SKM-1 (cell line): Measurements from ENCODE around the gene DAAM1.
A peak's percentile ranks its signal among the peaks of the same experiment; 100 is the strongest.

Experiments used
- DNase-seq: peaks from one replicate; lab custom pipeline; 2025; ENCODE audit not compliant: unreplicated experiment; lab: John Stamatoyannopoulos, UW

The DAAM1 gene

GRCh38 chr14:59359431-59360124 lies 171.1 kb downstream of the DAAM1 start:
- DNase-seq, result no peak

GRCh38 chr14:59360233-59360632 lies 171.8 kb downstream of the DAAM1 start:
- no peak for DNase-seq

- DNase-seq, result peak; percentile 72
Measured at GRCh38 chr14:59360923-59361794, 172.7 kb downstream of the DAAM1 start.

- DNase-seq, result no peak
Measured at GRCh38 chr14:59362513-59362912, 174.0 kb downstream of the DAAM1 start.

GRCh38 chr14:59363531-59364226 lies 175.2 kb downstream of the DAAM1 start:
- no peak for DNase-seq

- no peak for DNase-seq
Measured at GRCh38 chr14:59370158-59370742, 181.8 kb downstream of the DAAM1 start.

GRCh38 chr14:59371771-59372170 lies 183.3 kb downstream of the DAAM1 start:
- no peak for DNase-seq

- DNase-seq, result no peak
Measured at GRCh38 chr14:59374048-59374447, 185.6 kb downstream of the DAAM1 start.

GRCh38 chr14:59376686-59377085 lies 188.2 kb downstream of the DAAM1 start:
- no peak for DNase-seq

- DNase-seq, result no peak
Measured at GRCh38 chr14:59377491-59377890, 189.0 kb downstream of the DAAM1 start.

- no peak for DNase-seq
Measured at GRCh38 chr14:59377991-59378601, 189.6 kb downstream of the DAAM1 start.

- DNase-seq, result no peak
Measured at GRCh38 chr14:59389936-59390335, 201.5 kb downstream of the DAAM1 start.

GRCh38 chr14:59391388-59391787 lies 202.9 kb downstream of the DAAM1 start:
- no peak for DNase-seq

- DNase-seq, result no peak
Measured at GRCh38 chr14:59394268-59394667, 205.8 kb downstream of the DAAM1 start.

- no peak for DNase-seq
Measured at GRCh38 chr14:59395672-59396071, 207.2 kb downstream of the DAAM1 start.

- DNase-seq, result peak; percentile 78
Measured at GRCh38 chr14:59398841-59399240, 210.4 kb downstream of the DAAM1 start.

GRCh38 chr14:59406454-59407245 lies 218.2 kb downstream of the DAAM1 start:
- no peak for DNase-seq

GRCh38 chr14:59407246-59408010 lies 219.0 kb downstream of the DAAM1 start:
- no peak for DNase-seq

- no peak for DNase-seq
Measured at GRCh38 chr14:59415836-59416602, 227.6 kb downstream of the DAAM1 start.
